Coronary artery (tissue), 2 donors: Measurements from ENCODE around the gene ABCA13.
"Not testable (repeated sequence)": the region's sequence is repeated elsewhere in the genome, so short reads cannot be mapped to it uniquely, and the experiment has no call there.

ENCODE experiments used
- DNase-seq: peaks from one replicate; pipeline ENCODE4 v3.0.0-alpha.2; 2017; ENCODE audit warnings: low spot score
- H3K27ac ChIP-seq, 2 donors: fragments of 200-600 bp; sonication (generic); one replicate each; pipeline ENCODE4 v1.5.1; 2016 to 2019
- H3K4me3 ChIP-seq: fragments of 200-600 bp; sonication (generic); 2 replicates; pipeline ENCODE4 v1.5.1; 2016; ENCODE audit warnings: mild to moderate bottlenecking, moderate library complexity
- TF ChIP-seq, protein P1 (sequence below): fragments of 200-600 bp; sonication (generic); IDR thresholded peaks from one replicate; pipeline ENCODE4 v1.5.1; 2019; ENCODE audit warnings: antibody characterized with exemption

ABCA13 gene

DNA sequence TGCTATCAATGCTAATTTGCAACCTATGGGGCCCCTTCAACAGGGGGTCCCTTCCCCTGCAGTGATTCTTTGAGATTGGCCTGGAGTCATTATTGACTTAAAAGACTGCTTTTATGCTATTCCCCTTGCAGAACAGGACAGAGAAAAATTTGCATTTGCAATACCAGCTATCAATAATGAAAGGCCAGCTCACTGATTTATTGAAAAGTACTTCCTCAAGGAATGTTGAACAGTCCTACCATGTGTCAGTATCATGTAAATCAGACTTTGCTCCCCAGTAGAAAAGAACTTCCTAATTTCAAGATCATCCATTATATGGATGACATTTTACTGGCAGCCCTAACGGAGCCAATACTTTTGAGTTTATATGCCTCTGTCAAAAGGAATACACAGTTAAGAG is 29.7 kb upstream of the ABCA13 start:
- DNase-seq, result no peak
- TF ChIP-seq, protein P1, sequence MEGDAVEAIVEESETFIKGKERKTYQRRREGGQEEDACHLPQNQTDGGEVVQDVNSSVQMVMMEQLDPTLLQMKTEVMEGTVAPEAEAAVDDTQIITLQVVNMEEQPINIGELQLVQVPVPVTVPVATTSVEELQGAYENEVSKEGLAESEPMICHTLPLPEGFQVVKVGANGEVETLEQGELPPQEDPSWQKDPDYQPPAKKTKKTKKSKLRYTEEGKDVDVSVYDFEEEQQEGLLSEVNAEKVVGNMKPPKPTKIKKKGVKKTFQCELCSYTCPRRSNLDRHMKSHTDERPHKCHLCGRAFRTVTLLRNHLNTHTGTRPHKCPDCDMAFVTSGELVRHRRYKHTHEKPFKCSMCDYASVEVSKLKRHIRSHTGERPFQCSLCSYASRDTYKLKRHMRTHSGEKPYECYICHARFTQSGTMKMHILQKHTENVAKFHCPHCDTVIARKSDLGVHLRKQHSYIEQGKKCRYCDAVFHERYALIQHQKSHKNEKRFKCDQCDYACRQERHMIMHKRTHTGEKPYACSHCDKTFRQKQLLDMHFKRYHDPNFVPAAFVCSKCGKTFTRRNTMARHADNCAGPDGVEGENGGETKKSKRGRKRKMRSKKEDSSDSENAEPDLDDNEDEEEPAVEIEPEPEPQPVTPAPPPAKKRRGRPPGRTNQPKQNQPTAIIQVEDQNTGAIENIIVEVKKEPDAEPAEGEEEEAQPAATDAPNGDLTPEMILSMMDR, result no peak
- Histone ChIP-seq H3K27ac (no peak overlapping the region), H3K4me3 (no peak overlapping the region)

DNA sequence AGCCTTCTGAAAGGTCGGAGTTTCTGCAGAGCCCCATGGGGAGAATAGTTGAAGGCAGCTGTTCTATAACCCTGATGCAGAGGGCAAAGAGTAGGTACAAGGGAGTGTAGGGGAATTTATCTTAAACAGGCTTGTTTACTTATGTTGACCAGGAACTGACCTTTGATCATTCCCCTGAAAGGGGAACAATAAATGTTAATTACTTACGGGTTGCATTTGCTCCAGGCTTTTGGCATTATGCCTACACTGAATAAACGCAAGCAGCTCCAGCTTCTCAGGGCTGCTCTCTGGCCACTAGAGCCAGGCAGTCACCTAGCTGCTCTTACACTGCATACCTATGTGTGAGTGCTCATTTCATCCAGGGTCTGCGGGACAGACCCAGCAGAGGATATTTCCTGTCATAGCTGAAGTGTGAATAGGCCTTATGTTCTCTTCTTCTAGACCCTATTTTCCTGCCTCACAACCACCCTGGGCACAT is 26.9 kb upstream of the ABCA13 start:
- DNase-seq, result no peak
- Histone ChIP-seq H3K4me3 (no peak overlapping the region), H3K27ac (no peak overlapping the region)
- TF ChIP-seq, protein P1, result no peak

DNA sequence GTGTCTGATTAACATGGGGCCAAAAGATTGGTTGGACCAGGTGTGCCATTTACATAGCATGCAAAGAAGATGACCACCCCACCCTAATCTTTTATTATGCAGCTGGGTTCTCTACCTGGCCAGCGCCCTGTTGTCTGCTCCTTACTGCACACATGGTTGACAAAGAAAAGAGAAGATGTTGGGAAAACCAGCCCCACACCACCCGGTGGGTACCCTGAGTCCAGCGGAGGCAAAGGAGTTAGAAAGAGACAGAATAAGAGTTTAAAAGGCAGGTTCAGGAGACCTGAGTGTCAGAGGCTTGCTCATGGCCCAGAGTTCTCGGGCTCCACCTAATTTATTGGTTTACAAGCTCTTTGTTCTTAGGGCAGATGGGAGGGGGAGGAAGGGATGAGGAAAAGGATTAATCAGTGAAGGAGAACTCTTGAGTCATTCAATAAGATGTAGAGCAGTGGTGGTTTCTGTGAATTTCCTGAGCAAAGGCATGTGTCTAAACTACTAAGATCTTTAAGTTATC is 24.1 kb upstream of the ABCA13 start:
- Histone ChIP-seq H3K4me3 (no peak overlapping the region), H3K27ac (no peak overlapping the region)
- DNase-seq, result no peak
- TF ChIP-seq, protein P1, result no peak

DNA sequence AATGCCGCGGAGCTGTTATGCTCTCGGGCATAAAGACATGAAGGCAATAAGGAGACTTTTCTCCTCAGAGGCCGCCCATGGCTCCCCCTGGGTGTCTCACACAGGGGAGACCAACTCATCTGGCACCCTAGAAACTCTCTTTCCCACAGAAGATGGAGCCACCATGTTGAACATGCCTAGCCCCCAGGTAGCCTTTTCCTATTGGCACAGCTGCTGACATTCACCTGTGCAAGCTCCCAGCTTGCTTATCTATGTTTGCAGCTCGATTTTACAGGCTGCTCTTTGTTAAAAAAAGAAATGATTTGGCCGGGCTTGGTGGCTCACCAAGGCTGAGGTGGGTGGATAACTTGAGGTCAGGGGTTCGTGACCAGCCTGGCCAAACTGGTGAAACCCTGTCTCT is 23.6 kb upstream of the ABCA13 start:
- not testable (repeated sequence) for DNase-seq, H3K4me3 ChIP-seq, H3K27ac ChIP-seq

DNA sequence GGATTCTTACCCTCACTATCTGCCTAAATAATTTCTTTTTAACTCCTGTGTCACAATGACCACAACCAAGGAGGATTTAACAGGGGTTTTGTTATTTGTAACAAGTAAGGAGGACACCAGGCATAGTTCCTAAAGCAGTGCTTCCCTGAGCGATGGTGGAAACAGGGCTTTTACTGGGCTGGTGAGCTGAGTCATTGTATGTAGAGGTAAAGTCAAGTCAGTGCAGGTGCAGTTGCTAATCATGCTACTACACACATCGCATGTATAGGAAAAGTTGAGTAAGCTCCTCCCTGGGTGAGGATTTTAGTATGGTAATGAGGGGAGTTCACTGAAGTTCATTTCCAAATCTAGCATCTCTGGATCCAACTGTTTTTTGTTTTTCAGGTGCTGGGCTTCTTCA is 22.9 kb upstream of the ABCA13 start:
- TF ChIP-seq, protein P1, result no peak
- Histone ChIP-seq H3K27ac (no peak overlapping the region), H3K4me3 (no peak overlapping the region)
- DNase-seq, result no peak

DNA sequence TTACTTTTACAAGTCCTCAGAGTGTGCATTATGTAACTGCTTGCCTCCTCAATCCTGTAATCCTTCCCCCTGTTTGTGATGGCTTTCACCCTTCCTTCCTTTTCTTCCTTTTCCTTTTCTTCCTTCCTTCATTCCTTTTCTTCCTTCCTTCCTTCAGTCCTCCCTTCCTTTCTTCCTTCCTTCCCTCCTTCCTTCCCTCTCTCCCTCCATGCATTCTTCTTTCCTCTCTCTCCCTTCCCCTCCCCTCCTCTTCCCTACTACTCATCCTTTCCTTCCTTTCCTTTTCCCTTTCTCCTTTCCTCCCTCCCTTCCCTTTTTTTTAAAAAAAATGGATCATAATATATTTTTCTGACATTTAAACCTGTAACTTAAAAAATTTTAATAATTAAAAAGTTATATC is 22.2 kb upstream of the ABCA13 start:
- no peak overlapping the region for H3K27ac ChIP-seq
- TF ChIP-seq, protein P1, result no peak
- no peak for DNase-seq
- H3K4me3 ChIP-seq, result no peak overlapping the region

DNA sequence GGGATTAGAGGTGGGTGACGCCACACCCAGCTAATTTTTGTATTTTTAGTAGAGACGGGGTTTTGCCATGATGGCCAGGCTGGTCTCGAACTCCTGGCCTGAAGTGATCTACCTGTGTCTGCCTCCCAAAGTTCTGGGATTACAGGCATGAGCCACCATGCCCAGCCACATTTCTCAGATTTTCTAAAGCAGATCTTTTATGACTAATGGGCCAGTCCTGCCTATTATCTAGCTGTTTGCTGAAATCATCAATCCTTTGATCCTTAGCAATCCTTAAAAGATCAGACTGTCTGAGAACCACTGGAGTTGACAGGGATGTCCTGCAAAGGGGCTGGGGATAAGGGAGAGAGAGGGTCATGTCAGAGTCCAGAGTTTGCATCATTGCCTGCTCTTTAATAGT is 21.2 kb upstream of the ABCA13 start:
- DNase-seq, result no peak
- H3K27ac ChIP-seq, result no peak overlapping the region
- TF ChIP-seq, protein P1, result no peak
- H3K4me3 ChIP-seq, result no peak overlapping the region
